ENCODE measurements around the gene TAGAP. TPM values are rescaled to one million over a fixed set of nuclear protein-coding genes. Genes with fewer than 3 reads are reported as not detected.

The TAGAP gene
- total and polyA plus RNA-seq, 10 of the 15 experiments (the other 5 are each of a cell fraction or from before 2014, with no cell fraction given), result 5.3 to 27.4 (median 18.9) TPM

DNA sequence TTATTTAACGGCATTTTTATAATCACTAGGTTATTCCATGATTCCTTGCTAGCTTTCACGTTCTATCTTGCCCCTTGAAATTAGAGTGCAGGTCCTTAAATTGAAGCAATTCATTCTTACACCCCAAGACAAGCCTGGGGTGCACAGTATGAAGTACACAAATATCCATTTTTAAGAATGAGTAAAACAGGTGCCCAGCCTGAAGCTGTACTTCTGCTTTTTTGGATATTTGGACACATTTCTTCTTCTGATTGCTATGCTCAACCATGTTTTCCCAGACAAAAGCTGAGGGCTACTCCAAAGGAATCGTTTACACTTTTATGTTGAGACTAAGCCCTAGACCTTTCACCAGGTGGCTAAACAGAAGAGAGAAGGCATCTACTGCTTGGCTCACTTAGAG, 7.9 kb upstream of the TAGAP start:
- POLR2A ChIA-PET, result interaction anchor here (0.6 to 1.8 kb wide), 5 partner anchors 10 to 237 kb away, joined by 3 to 4 read pairs (median 3); no protein-coding TSS in a partner anchor
- SMC1A ChIA-PET (ENCODE audit: uncharacterized antibody, unreplicated experiment), result interaction anchor here (0.8 to 1.9 kb wide), 8 partner anchors 8 to 226 kb away, joined by 3 to 5 read pairs (median 4); partner anchors contain the start of gene TAGAP
- CTCF ChIA-PET, result interaction anchor here (1.4 to 2.7 kb wide), 3 partner anchors 8 to 51 kb away, joined by 6 to 15 read pairs (median 7); partner anchors contain the start of gene TAGAP
- intact Hi-C loops (cut with micrococcal nuclease; ENCODE audit: unreplicated experiment), result no loop called here
- TF ChIP-seq SREBF2 (IDR thresholded peaks at IDR 0.05; ENCODE audit: low read length), result no peak
- TF ChIP-seq JUNB (IDR thresholded peaks at IDR 0.05), result peak; percentile 9; the same call in 1 of the 2 replicates
- no peak for FAIRE-seq
- Histone ChIP-seq H2AFZ (ENCODE audit: control insufficient read depth, low read depth, low read length) (no peak overlapping the region), H4K20me1 (ENCODE audit: control insufficient read depth, insufficient read depth) (no peaks in the 10 kb centered on the region), H3K4me3 (no peak overlapping the region), H3K79me2 (ENCODE audit: control insufficient read depth, insufficient read depth, low read length) (no peaks in the 10 kb centered on the region), H3K4me2 (ENCODE audit: control insufficient read depth, insufficient read depth) (no peak overlapping the region), H3K27ac (ENCODE audit: control insufficient read depth, insufficient read depth) (no peak overlapping the region), H3K27me3 (replicated peaks in 1 of 2; ENCODE audit: control insufficient read depth in 2 of 2, insufficient read depth in 2 of 2, low read length in 1 of 2) (no peaks in the 10 kb centered on the region), H3K4me1 (ENCODE audit: control insufficient read depth, insufficient read depth, low read length) (peaks cover 10% of the 10 kb centered on the region), H3K36me3 (ENCODE audit: control insufficient read depth in 2 of 2, insufficient read depth in 2 of 2, low read length in 1 of 2) (no peaks in the 10 kb centered on the region), H3K9ac (ENCODE audit: control insufficient read depth, insufficient read depth, low read length) (no peak overlapping the region), H3K9me3 (replicated peaks; ENCODE audit: control insufficient read depth, insufficient read depth, low read length) (no peaks in the 10 kb centered on the region)
- WGBS (ENCODE audit: insufficient coverage, insufficient replicate concordance, low lambda C conversion rate, missing lambda C conversion rate), result 2% methylated on average over 3 of the region's 3 CpGs
- DNase-seq (ENCODE audit: low read depth, low spot score), result no peak
- no TSS peak for BruUV-seq (replicated peaks)
- in situ Hi-C loops (cut with MboI), result no loop called here
- RAD21 ChIA-PET (ENCODE audit: unreplicated experiment), result interaction anchor here (0.6 to 2.0 kb wide), 3 partner anchors 8 to 50 kb away, joined by 3 to 5 read pairs (median 5); partner anchors contain the start of gene TAGAP
- ATAC-seq, result peak; percentile 23; the same call in 1 of the 3 replicates

- in situ Hi-C loops (cut with MboI), result no loop called here
- Histone ChIP-seq H3K79me2 (ENCODE audit: control insufficient read depth, insufficient read depth, low read length) (peaks cover 2% of the 10 kb centered on the region; the same call in 1 of the 2 replicates), H3K27ac (ENCODE audit: control insufficient read depth, insufficient read depth) (no peak overlapping the region), H4K20me1 (ENCODE audit: control insufficient read depth, insufficient read depth) (no peaks in the 10 kb centered on the region), H3K4me3 (no peak overlapping the region), H3K4me2 (ENCODE audit: control insufficient read depth, insufficient read depth) (no peak overlapping the region), H3K4me1 (ENCODE audit: control insufficient read depth, insufficient read depth, low read length) (peaks cover 7% of the 10 kb centered on the region), H2AFZ (ENCODE audit: control insufficient read depth, low read depth, low read length) (no peak overlapping the region), H3K9me3 (replicated peaks; ENCODE audit: control insufficient read depth, insufficient read depth, low read length) (no peaks in the 10 kb centered on the region; the same call in 1 of the 3 replicates), H3K36me3 (ENCODE audit: control insufficient read depth in 2 of 2, insufficient read depth in 2 of 2, low read length in 1 of 2) (no peaks in the 10 kb centered on the region), H3K27me3 (replicated peaks in 1 of 2; ENCODE audit: control insufficient read depth in 2 of 2, insufficient read depth in 2 of 2, low read length in 1 of 2) (no peaks in the 10 kb centered on the region), H3K9ac (ENCODE audit: control insufficient read depth, insufficient read depth, low read length) (no peak overlapping the region)
- POLR2A ChIA-PET, result interaction anchor here (0.5 to 1.8 kb wide), 2 partner anchors 8 to 84 kb away, joined by 4 to 9 read pairs; no protein-coding TSS in a partner anchor
- intact Hi-C loops (cut with micrococcal nuclease; ENCODE audit: unreplicated experiment), result loop anchor here (10.0 kb wide), 1 partner anchor 927 kb away; no protein-coding TSS in a partner anchor
- FAIRE-seq, result no peak
- 58% methylated on average over 10 of the region's 10 CpGs for WGBS (ENCODE audit: insufficient coverage, insufficient replicate concordance, low lambda C conversion rate, missing lambda C conversion rate)
- no TSS peak for BruUV-seq (replicated peaks)
- SMC1A ChIA-PET (ENCODE audit: uncharacterized antibody, unreplicated experiment), result interaction anchor here (0.7 to 1.3 kb wide), 4 partner anchors 8 to 47 kb away, joined by 3 to 4 read pairs (median 4); no protein-coding TSS in a partner anchor
- no peak for DNase-seq (ENCODE audit: low read depth, low spot score)
- CTCF ChIA-PET, result interaction anchor here (0.8 kb wide), 1 partner anchor 86 kb away, joined by 3 read pairs; no protein-coding TSS in a partner anchor
- no peak for TF ChIP-seq TBL1XR1 (IDR thresholded peaks at IDR 0.05; ENCODE audit: low read depth, low read length)
- TF ChIP-seq FOXK2 (IDR thresholded peaks at IDR 0.05), result no peak
- TF ChIP-seq SRF (IDR thresholded peaks at IDR 0.05; ENCODE audit: low read depth in 2 of 2, low read length in 2 of 2), result no peak
- no peak for TF ChIP-seq MXI1 (IDR thresholded peaks at IDR 0.05; ENCODE audit: low read depth, low read length)
- no peak for TF ChIP-seq ZBED1 (IDR thresholded peaks at IDR 0.05; ENCODE audit: borderline replicate concordance)
- TF ChIP-seq PAX5 (IDR thresholded peaks at IDR 0.05; ENCODE audit: borderline replicate concordance, low read depth, low read length), result no peak
- TF ChIP-seq MYB (IDR thresholded peaks at IDR 0.05; ENCODE audit: borderline replicate concordance, low read depth, low read length), result no peak
- no peak for TF ChIP-seq RBBP5 (conservative IDR thresholded peaks at IDR 0.05)
- no peak for TF ChIP-seq BRCA1 (IDR thresholded peaks at IDR 0.05; ENCODE audit: low read depth, low read length)
- no peak for TF ChIP-seq KAT2A (conservative IDR thresholded peaks at IDR 0.05; ENCODE audit: control insufficient read depth, low read depth, low read length)
- no peak for TF ChIP-seq MYC (IDR thresholded peaks at IDR 0.05; ENCODE audit: insufficient read depth, insufficient read length, insufficient replicate concordance, low read length, severe bottlenecking)
- no peak for TF ChIP-seq SIN3A (IDR thresholded peaks at IDR 0.05; ENCODE audit: low read depth, low read length)
- TF ChIP-seq YY1 (IDR thresholded peaks at IDR 0.05; ENCODE audit: low read depth, low read length), result no peak
- no peak for TF ChIP-seq TCF7 (IDR thresholded peaks at IDR 0.05; ENCODE audit: borderline replicate concordance)
- no peak for ATAC-seq
- RAD21 ChIA-PET (ENCODE audit: unreplicated experiment), result no interaction called here
Observed at GRCh38 chr6:159047891-159048685, 3.3 kb upstream of the TAGAP start.
